Esophagus squamous epithelium (tissue), 4 donors: ENCODE results near the gene XAGE1A.
"Not testable (repeated sequence)": the region's sequence is repeated elsewhere in the genome, so short reads cannot be mapped to it uniquely, and the experiment has no call there.

ENCODE experiments used
- CTCF ChIP-seq, 6 experiments: fragments of 450-650 bp in 4 of 6; fragments of 200-600 bp in 2 of 6; sonication (generic) in 2 of 6; IDR thresholded peaks; one replicate each; pipeline ENCODE4 v1.5.1; 2016 to 2019; ENCODE audit warnings: antibody characterized with exemption in 6 of 6, mild to moderate bottlenecking in 4 of 6, moderate library complexity in 4 of 6
- POLR2A ChIP-seq, 4 donors: fragments of 450-650 bp; IDR thresholded peaks; one replicate each; pipeline ENCODE4 v1.6.1; 2017; ENCODE audit warnings: antibody characterized with exemption in 4 of 4, mild to moderate bottlenecking in 4 of 4, moderate library complexity in 3 of 4

GRCh38 chrX:52495545-52496418 lies at the start of gene XAGE1A:
- TF ChIP-seq CTCF, POLR2A (IDR thresholded peaks at IDR 0.05): not testable (repeated sequence)
